ENCODE data around the gene GPR137C. TPM values are rescaled to one million over a fixed set of nuclear protein-coding genes. Genes with fewer than 3 reads are reported as not detected.
A peak's percentile ranks its signal among the peaks of the same experiment; 100 is the strongest.

The GPR137C gene
- total RNA-seq, 1 donor from 2014 or later, result 8.7 TPM

- Mint-ChIP-seq H3K27ac (peak overlapping the region; percentile 59), H3K27me3 (no peaks in the 10 kb centered on the region), H3K36me3 (ENCODE audit: insufficient read depth) (peaks cover 4% of the 10 kb centered on the region), H3K4me3 (ENCODE audit: low read depth) (no peak overlapping the region), H3K9me3 (ENCODE audit: low read depth) (no peaks in the 10 kb centered on the region), H3K4me1 (ENCODE audit: low read depth) (peaks cover 14% of the 10 kb centered on the region)
- DNase-seq (ENCODE audit: low spot score, unreplicated experiment), result no peak
- TF ChIP-seq CTCF (IDR thresholded peaks at IDR 0.05; ENCODE audit: unreplicated experiment), result no peak
Observed at GRCh38 chr14:52522581-52523345, 29.9 kb upstream of the GPR137C start.

GRCh38 chr14:52527052-52527451, 25.6 kb upstream of the GPR137C start:
- Mint-ChIP-seq H3K4me3 (ENCODE audit: low read depth) (no peak overlapping the region), H3K27ac (no peak overlapping the region), H3K36me3 (ENCODE audit: insufficient read depth) (peaks cover 5% of the 10 kb centered on the region), H3K27me3 (no peaks in the 10 kb centered on the region), H3K9me3 (ENCODE audit: low read depth) (no peaks in the 10 kb centered on the region), H3K4me1 (ENCODE audit: low read depth) (peaks cover 14% of the 10 kb centered on the region)
- DNase-seq (ENCODE audit: low spot score, unreplicated experiment), result no peak
- TF ChIP-seq CTCF (IDR thresholded peaks at IDR 0.05; ENCODE audit: unreplicated experiment), result no peak

GRCh38 chr14:52531481-52531880, 21.2 kb upstream of the GPR137C start:
- H3K9me3 Mint-ChIP-seq (ENCODE audit: low read depth), result no peaks in the 10 kb centered on the region
- H3K4me1 Mint-ChIP-seq (ENCODE audit: low read depth), result no peaks in the 10 kb centered on the region
- no peaks in the 10 kb centered on the region for H3K27me3 Mint-ChIP-seq
- H3K27ac Mint-ChIP-seq, result no peak overlapping the region
- no peak overlapping the region for H3K4me3 Mint-ChIP-seq (ENCODE audit: low read depth)
- H3K36me3 Mint-ChIP-seq (ENCODE audit: insufficient read depth), result peaks cover 14% of the 10 kb centered on the region
- no peak for DNase-seq (ENCODE audit: low spot score, unreplicated experiment)
- TF ChIP-seq CTCF (IDR thresholded peaks at IDR 0.05; ENCODE audit: unreplicated experiment), result no peak

GRCh38 chr14:52536269-52536668, 16.4 kb upstream of the GPR137C start:
- no peak for DNase-seq (ENCODE audit: low spot score, unreplicated experiment)
- Mint-ChIP-seq H3K9me3 (ENCODE audit: low read depth) (no peaks in the 10 kb centered on the region), H3K27me3 (no peaks in the 10 kb centered on the region), H3K4me1 (ENCODE audit: low read depth) (no peaks in the 10 kb centered on the region), H3K4me3 (ENCODE audit: low read depth) (no peak overlapping the region), H3K36me3 (ENCODE audit: insufficient read depth) (peaks cover 18% of the 10 kb centered on the region), H3K27ac (no peak overlapping the region)
- no peak for TF ChIP-seq CTCF (IDR thresholded peaks at IDR 0.05; ENCODE audit: unreplicated experiment)

- Mint-ChIP-seq H3K27ac (no peak overlapping the region), H3K4me1 (ENCODE audit: low read depth) (no peaks in the 10 kb centered on the region), H3K36me3 (ENCODE audit: insufficient read depth) (peaks cover 12% of the 10 kb centered on the region), H3K9me3 (ENCODE audit: low read depth) (no peaks in the 10 kb centered on the region), H3K27me3 (no peaks in the 10 kb centered on the region), H3K4me3 (ENCODE audit: low read depth) (no peak overlapping the region)
- TF ChIP-seq CTCF (IDR thresholded peaks at IDR 0.05; ENCODE audit: unreplicated experiment), result no peak
- no peak for DNase-seq (ENCODE audit: low spot score, unreplicated experiment)
Observed at GRCh38 chr14:52538623-52539022, 14.0 kb upstream of the GPR137C start.
